SK-N-SH treated with all-trans-retinoic acid at 6 μM for 48 hours (cell line): ENCODE data around the gene EPHA4.

Experiments
- ARNTL ChIP-seq: fragments of 450-650 bp; formaldehyde crosslinking; IDR thresholded peaks from 2 replicates; pipeline ENCODE4 v1.5.0; 2020; ENCODE audit warnings: low read depth, mild to moderate bottlenecking, moderate library complexity, borderline replicate concordance
- ESRRG ChIP-seq: fragments of 250-450 bp; sonication (Bioruptor Pico); IDR thresholded peaks from 2 replicates; pipeline ENCODE4 v1.6.1; 2021; ENCODE audit warnings: mild to moderate bottlenecking
- ZFP3 ChIP-seq: fragments of 250-450 bp; sonication (Bioruptor Pico); IDR thresholded peaks from 2 replicates; pipeline ENCODE4 v1.5.0; 2020; ENCODE audit warnings: mild to moderate bottlenecking, moderate library complexity
- ZFP30 ChIP-seq: fragments of 450-650 bp; formaldehyde crosslinking; IDR thresholded peaks from 2 replicates; pipeline ENCODE4 v1.5.0; 2022; ENCODE audit warnings: mild to moderate bottlenecking, moderate library complexity

DNA sequence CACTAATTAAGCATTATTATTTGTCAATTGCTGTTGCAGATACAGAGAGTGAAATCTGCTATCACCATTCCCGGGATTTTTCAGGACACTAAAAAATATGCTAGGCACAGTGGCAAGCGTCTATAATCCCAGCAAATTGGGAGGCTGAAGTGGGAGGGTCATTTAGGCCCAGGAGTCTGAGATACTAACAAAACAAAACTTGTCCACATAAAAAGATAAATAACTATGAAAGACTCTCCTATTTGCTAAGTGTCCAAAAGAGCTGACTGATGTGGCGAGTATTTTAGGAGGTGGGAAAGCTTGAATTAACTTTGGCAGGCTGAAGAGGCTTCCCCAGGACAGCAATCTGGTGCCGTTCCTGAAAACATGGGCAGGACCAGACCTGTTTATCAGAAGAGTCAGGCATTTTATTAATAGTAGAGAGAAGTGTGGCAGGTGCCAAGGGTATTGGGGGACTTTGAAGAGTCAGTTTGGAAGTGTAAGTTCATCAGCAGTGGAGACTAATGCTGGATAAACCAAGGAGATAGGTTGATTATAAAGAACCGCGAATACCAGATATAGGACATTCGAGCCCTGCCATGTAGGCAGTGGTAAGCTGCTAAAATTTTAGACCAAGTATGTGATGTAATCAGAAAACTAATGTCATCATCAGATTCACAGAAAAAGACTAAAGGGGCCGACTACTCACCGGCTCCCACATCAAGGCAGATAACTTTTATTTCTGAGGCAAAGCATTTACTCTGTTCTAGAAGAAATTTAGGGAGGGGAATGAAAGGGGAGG, 201.8 kb downstream of the EPHA4 start:
- TF ChIP-seq ZFP30 (CRISPR knock-in tag) (no peak), ZFP3 (CRISPR knock-in tag) (no peak), ESRRG (CRISPR knock-in tag) (no peak), ARNTL (CRISPR knock-in tag) (no peak)
